Right ventricle myocardium inferior (tissue), 1 donor: ENCODE results near the gene JAM3. TPM values are rescaled to one million over a fixed set of nuclear protein-coding genes. Genes with fewer than 3 reads are reported as not detected.

ENCODE experiments used
- ATAC-seq: fragments of 200-7000 bp; cut with Tn5 transposase; one replicate; pipeline ENCODE4 v1.9.1; 2020; ENCODE audit warnings: mild to moderate bottlenecking, moderate library complexity
- DNase-seq: peaks from one replicate; pipeline ENCODE4 v3.0.0; 2021; ENCODE audit errors: missing footprints
- intact Hi-C: fragments of 100-400 bp; cut with DNase I; formaldehyde crosslinking; loops from one replicate; pipeline ENCODE4 v1.11.0; 2022
- total RNA-seq: library from RNA; stranded (reverse); fragmentation: NEBNext Ultra II Directional; extraction: Animal tissue kit (Norgen Biotek cat#: 25700); gene quantifications from one replicate; pipeline ENCODE4 v1.2.1, GENCODE V29; 2021
- donor health status: DM: no; HTN: yes; CAD: no; lungs with severe emphysema.

JAM3 gene
- total RNA-seq, 1 donor from 2014 or later, result 22.5 TPM

- intact Hi-C loops, result loop anchor here (2.0 kb wide), 2 partner anchors 48 to 82 kb away; no protein-coding TSS in a partner anchor
- ATAC-seq (peak; percentile 66), DNase-seq (peak; percentile 85)
Observed at GRCh38 chr11:134037046-134037908, 31.6 kb upstream of the JAM3 start.

DNA sequence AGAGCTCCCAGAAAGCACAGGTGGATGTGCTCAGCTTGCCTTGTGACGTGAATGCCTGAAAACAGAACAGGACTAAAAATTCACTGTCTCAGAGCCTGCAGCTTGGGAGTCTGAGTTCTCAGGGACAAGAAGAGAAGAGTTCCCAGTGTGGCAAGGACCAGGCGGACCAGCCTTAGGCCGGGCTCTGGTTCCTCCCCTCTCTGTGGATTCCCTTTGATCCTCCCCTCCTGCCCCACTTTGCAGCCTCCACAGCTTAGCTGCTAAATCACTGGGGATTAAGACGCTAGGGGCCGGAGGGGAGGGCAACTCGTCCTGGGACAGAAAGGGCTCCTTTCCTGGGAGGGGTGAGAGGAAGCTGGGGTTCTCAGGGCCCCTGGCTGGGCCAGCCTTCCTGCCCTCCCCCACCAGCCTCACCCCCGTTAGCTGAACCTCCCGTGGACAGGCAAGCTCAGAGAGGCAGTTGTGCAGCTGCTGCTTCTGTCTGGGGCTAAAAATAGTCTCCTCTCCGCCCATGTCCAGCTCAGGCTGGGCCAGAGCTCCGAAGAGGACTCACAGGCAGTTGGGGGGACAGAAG, 29.9 kb upstream of the JAM3 start:
- DNase-seq (no peak), ATAC-seq (peak; percentile 15)
- intact Hi-C loops, result no loop called here

- DNase-seq (no peak), ATAC-seq (no peak)
- intact Hi-C loops, result loop anchor here (10.0 kb wide), 1 partner anchor 185 kb away; the partner anchor contains the start of genes NCAPD3 and VPS26B
Observed at GRCh38 chr11:134039726-134040385, 29.0 kb upstream of the JAM3 start.

DNA sequence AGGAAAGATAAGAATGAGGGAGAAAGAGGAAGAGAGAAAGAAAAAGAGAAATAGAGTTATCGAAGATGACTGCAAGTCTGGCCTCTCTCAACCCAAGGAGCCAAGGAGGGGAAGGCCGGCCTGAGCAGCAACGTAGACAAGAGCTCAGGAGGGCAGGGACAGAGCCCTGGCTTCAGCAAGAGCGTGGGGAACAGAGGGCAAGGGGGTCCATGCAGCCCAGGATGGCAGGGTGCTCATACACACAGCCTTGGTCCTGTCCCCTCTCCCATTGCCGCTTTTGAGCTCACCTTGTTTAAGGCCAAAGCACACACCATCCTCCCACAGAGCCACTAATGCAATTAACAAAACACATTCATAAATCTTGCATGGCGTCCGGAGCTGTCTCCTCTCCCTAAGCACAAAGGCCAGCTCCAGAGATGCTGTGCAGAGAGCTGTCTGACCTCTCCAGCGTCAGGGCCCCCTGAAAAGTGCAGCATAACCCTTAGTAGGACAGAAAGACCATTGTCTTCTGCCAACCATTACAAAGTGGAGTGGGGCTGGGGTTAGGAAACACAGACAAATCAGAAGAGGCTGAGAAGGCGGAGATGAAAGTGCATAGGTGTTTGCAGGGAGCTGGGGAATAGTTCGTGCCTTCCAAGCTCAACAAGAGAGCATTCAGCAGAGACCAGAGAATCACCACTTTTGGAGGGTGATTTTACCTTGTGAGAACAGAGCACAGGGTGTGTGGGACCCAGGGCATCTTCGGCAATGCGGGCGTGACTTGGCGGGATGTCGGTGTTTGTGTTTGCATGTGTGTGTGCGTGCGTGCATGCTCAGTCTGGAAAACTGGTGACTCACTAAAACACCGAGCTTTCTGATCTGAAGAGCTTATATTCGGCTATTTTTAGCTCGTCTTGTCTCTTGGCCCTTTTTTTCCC, 28.2 kb upstream of the JAM3 start:
- DNase-seq, result no peak
- no peak for ATAC-seq
- intact Hi-C loops, result loop anchor here (10.0 kb wide), 1 partner anchor 184 kb away; the partner anchor contains the start of genes NCAPD3 and VPS26B

- ATAC-seq, result no peak
- no peak for DNase-seq
- intact Hi-C loops, result loop anchor here (10.0 kb wide), 1 partner anchor 183 kb away; the partner anchor contains the start of genes NCAPD3 and VPS26B
Observed at GRCh38 chr11:134041349-134041748, 27.5 kb upstream of the JAM3 start.

- DNase-seq, result no peak
Observed at GRCh38 chr11:134041791-134042696, 26.8 kb upstream of the JAM3 start.

DNA sequence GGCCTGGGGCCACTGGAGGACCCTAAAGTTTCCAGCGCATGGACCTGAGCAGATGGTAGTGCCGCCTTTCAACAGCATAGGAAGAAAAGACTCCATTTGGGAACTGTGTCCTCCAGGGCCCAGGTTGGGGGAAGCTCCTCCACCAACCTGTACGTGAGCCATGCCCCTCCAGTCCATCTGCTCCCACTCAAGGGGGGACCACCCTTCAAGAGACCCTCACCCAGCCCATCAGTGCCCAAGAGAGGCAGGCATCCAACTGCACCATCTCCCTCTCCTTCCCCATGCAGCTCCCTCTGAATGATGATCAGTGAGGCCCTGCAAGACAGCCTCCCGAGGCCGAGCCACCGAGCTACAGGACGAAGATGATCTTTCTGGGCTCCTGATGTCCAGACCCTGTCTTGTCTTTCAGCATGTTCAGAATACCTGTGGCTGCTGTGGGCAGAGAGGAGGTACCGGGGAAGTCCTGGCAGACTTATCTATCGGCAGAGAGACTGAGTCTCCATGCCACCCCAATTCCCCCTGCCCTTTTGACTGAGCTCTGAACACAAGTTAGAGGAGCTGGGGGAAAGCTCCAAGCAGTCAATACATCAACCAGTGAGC, 25.0 kb upstream of the JAM3 start:
- DNase-seq (no peak), ATAC-seq (no peak)
- intact Hi-C loops, result loop anchor here (2.0 to 10.0 kb wide), 3 partner anchors 77 to 181 kb away; partner anchors contain the start of genes NCAPD3 and VPS26B

More at GRCh38 chr11:134041791-134042696, 26.8 kb upstream of the JAM3 start:
- intact Hi-C loops, result loop anchor here (10.0 kb wide), 1 partner anchor 183 kb away; the partner anchor contains the start of genes NCAPD3 and VPS26B
- no peak for ATAC-seq

GRCh38 chr11:134044514-134045284, 24.2 kb upstream of the JAM3 start:
- intact Hi-C loops, result loop anchor here (1.0 to 10.0 kb wide), 4 partner anchors 30 to 180 kb away; partner anchors contain the start of genes NCAPD3 and VPS26B
- DNase-seq (no peak), ATAC-seq (no peak)

GRCh38 chr11:134045799-134046635, 22.9 kb upstream of the JAM3 start:
- no peak for DNase-seq
- intact Hi-C loops, result loop anchor here (1.0 to 10.0 kb wide), 4 partner anchors 32 to 179 kb away; partner anchors contain the start of genes NCAPD3 and VPS26B
- peak; percentile 46 for ATAC-seq

GRCh38 chr11:134046681-134047449, 22.0 kb upstream of the JAM3 start:
- ATAC-seq (no peak), DNase-seq (no peak)
- intact Hi-C loops, result loop anchor here (10.0 kb wide), 1 partner anchor 178 kb away; the partner anchor contains the start of genes NCAPD3 and VPS26B

DNA sequence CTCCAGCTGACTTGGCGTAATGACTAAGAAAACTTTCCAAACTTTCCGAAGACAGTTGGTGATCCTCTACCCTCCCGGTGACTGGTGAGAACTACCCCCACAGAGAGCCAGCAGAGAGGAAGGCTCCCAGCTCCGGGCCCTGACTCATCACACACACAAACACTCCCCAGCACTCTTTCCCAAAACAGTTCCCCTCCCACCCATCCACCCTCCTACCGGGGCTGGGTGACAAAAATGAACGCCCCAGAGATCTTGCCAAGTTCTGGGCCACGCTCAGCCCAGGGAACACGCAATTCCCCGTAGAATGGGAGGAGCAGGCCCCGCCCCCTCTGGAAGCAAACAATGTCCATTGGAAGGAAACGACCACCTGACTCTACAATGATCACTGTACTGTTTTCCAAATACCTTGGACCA, 21.3 kb upstream of the JAM3 start:
- ATAC-seq (peak; percentile 79), DNase-seq (peak; percentile 83)
- intact Hi-C loops, result loop anchor here (10.0 kb wide), 1 partner anchor 177 kb away; the partner anchor contains the start of genes NCAPD3 and VPS26B

DNA sequence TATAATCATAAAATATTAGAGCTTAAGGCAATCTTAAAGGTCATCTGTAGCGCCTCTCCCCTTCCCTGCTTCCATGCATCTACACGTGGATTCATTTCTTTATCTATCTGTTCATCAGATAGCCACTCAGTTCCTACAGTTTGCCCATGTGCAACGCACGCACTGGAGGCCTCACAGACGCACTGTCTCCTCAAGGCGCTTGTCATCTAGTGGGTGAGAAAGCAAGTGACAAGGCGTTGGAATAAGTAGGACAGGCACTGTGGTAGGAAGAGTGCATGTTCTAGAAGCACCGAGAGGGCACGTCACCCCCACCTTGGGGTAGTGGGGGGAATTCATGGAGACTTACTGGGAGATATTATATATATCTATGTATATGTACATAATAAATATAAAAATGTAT, 20.8 kb upstream of the JAM3 start:
- no peak for DNase-seq
- no peak for ATAC-seq
- intact Hi-C loops, result loop anchor here (10.0 kb wide), 1 partner anchor 177 kb away; the partner anchor contains the start of genes NCAPD3 and VPS26B

DNA sequence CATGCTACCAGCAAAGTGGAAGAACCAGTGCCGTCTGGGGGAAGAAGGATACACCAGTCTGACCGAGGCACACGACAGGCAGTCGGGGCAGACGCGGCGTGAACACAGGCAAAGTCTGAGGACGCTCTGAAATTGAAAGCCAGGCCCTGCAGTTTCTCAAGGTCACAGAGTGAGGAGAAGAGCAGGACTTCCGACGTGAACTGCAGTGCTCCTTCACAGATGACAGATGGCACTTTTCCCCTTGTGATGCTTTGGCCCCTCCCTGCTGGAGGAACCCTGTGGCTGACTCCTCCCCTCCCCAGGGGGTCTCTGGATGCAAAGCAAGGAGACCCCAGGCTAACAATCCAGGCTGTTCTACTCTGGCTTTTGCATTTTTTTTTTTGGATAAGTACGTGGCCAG, 19.6 kb upstream of the JAM3 start:
- no peak for ATAC-seq
- no peak for DNase-seq
- intact Hi-C loops, result loop anchor here (10.0 kb wide), 1 partner anchor 175 kb away; the partner anchor contains the start of genes NCAPD3 and VPS26B
